COLO829 (cell line): Measurements from ENCODE around the gene AHSG.
"Not testable (repeated sequence)": the region's sequence is repeated elsewhere in the genome, so short reads cannot be mapped to it uniquely, and the experiment has no call there.

Experiments
- DNase-seq: peaks from one replicate; pipeline ENCODE4 v3.0.0; 2012; ENCODE audit warnings: low spot score

Gene AHSG

GRCh38 chr3:186618318-186618938, 5.6 kb downstream of the AHSG start:
- no peak for DNase-seq

DNA sequence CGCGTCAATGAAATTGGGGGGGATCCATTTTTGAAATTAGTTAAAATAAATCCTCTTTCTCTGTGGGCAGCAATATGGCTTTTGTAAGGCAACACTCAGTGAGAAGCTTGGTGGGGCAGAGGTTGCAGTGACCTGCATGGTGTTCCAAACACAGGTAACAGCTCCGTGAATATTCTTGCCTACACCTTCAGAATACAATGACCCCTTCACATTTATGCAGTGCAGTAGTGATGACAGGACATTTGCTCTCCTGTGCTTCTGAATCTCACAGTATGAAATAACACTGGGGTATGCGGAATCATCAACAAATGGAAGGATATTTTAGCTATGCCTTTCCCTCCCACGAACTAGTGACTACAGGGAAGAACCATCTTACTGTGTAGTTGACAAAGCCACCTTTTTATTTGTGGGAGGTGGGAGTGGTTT, 6.9 kb downstream of the AHSG start:
- no peak for DNase-seq

DNA sequence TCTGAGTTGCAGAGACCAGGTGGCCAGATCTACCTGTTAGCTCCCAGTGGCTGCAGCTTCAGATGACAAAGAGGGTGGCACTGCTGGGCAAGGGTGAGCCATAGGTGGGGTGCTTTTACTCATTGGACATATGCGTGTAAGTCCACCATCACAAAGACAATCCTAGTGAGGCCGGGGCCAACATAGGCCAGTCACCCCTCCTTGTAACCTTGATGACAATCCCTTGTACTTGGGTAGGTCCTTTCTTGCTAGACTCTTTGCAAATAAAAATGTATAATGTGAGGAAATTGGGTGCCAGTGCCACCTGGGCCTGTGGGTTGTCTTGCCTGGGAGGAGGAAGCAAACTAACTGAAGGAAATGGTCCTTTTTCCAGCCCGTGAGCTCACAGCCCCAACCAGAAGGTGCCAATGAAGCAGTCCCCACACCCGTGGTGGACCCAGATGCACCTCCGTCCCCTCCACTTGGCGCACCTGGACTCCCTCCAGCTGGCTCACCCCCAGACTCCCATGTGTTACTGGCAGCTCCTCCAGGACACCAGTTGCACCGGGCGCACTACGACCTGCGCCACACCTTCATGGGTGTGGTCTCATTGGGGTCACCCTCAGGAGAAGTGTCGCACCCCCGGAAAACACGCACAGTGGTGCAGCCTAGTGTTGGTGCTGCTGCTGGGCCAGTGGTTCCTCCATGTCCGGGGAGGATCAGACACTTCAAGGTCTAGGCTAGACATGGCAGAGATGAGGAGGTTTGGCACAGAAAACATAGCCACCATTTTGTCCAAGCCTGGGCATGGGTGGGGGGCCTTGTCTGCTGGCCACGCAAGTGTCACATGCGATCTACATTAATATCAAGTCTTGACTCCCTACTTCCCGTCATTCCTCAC, 7.6 kb downstream of the AHSG start:
- DNase-seq: no peak

DNA sequence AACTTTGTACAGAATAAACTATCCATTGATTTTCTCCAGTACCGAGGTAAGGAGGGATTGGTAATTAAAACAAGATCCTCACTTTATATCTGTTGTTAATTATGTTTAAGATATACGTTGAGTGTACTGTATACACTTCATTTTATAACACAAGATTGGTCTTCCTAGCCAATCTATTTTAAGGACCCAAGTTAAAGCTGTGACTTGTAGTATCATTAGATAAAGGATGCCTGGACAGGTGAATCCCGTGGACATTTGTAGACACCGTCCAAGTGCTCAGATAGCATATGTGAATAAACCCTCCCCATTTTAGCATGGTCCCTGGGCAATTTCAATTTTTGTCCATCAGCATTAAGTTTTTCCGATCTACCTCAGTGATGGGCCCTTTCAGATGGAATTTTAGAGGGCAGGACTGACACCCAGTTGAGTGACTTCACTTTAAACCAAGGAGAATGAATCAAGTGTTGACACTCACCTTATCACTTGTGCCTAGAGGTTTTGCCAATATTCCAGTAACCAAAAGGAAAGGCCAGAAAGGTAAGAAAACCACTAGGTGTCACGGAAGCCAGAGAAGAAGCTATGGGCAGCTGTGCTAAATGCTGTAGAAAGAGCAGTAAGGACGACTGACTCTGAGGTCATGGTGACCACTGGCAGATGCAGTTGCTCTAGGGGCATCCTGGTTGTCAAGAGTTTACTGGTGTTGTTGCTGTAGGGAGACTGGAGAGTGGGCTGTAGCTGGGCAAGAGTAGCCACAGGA, 9.2 kb downstream of the AHSG start:
- no peak for DNase-seq

DNA sequence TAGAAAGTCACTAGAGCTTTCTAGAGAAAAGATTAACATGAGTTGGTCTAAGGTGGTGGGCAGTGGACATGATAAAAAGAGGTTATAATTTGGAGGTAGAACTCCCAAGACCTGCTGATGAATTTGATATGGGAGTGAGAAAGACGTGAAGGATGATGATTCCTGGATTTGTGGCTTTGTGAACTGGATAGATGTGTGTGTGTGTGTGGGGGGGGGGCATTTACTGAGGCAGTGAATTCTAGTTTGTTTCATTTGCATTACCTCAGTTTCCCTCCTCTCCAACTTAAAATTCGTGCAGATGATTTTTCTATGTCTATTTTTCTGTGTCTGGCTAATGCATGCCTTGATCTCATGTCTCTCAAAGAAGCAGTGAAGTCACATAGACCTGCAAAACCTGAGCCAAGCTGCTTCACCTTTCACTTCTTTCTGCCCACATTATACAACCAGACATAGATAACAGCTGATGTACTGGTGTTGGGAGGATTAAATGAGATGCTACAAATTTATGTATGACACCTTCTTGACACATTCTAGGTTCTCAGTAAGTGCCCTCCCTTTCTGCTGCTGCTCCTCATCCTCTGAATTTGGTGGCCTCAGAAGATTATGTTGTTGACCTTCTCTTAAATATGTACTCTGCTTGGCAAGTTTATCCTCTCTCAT, 9.9 kb downstream of the AHSG start:
- no peak for DNase-seq

GRCh38 chr3:186624598-186624997, 11.7 kb downstream of the AHSG start:
- no peak for DNase-seq

DNA sequence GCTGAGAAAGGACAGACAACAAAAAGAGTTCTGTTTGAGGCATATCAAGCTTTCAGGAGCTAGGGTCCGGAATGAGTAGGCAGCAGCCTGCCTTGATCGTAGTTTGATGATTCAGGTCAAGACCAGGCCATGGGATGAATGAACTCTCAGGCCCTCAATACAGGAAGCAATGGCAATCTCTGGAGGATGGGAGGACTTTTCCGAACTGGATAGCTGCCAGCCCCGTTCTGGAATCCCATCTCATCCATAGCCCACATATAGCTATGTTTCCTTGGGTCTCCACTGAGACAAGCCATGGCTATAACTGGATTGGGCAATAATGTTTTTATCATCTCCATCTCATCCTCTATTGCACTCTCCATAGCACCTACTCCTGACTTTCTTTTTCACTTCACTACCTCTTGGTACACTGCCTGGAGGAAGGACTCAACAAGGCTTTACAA, 12.8 kb downstream of the AHSG start:
- peak; percentile 66 for DNase-seq

DNA sequence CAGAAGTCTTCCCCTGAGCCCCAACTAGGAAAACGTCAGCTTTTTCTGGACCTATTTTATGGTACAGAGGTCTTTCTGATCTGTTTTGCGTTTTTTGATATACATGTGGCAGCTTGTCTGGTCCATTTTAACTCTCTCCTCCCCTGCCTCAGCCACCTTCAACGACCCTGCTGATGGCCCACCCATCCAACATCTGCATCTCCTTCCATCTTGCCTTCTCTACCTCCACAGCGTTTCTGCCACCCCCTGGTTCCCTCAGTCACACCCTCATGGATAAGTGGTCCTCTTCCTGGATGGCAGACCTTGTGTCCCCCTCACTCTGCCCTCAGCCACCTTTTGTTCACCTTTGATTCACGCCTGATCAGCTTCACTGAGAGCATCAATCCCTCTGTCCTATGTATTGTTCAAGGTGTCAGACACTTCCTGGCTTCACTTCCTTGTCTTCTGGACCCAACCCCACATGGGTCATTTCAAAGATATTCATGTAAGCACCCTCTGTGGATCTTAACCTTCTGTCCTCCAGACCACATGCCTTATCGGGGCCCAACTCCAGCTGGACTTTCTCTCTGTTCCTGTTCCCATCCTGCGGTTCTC, 13.5 kb downstream of the AHSG start:
- no peak for DNase-seq

DNA sequence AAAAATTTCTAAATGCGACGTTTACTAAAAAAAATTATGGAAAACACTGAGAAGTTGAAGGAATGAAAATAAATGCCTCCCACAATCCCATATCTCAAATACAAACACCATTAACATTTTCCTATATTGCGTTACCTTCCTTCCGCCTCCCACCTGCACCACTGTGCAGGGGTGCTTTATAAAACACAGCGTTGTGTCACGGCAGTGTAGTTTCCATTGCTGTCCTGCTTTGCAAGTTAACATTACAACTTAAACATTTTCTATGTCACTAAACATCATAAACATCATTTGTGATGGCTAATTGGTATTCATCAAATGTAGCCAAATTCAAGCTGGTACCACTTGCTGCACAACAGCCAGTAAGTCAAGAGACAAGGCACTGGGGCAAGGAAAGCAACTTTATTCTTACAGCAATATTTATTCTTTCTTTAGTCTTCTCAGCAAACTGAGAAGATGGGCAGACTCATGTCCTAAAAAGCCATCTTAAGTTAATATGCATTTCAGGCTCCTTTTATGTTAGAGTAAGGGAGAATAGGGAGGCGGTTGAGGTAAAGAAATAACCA, 15.1 kb downstream of the AHSG start:
- no peak for DNase-seq

- no peak for DNase-seq
Observed at GRCh38 chr3:186628756-186629155, 15.9 kb downstream of the AHSG start.

DNA sequence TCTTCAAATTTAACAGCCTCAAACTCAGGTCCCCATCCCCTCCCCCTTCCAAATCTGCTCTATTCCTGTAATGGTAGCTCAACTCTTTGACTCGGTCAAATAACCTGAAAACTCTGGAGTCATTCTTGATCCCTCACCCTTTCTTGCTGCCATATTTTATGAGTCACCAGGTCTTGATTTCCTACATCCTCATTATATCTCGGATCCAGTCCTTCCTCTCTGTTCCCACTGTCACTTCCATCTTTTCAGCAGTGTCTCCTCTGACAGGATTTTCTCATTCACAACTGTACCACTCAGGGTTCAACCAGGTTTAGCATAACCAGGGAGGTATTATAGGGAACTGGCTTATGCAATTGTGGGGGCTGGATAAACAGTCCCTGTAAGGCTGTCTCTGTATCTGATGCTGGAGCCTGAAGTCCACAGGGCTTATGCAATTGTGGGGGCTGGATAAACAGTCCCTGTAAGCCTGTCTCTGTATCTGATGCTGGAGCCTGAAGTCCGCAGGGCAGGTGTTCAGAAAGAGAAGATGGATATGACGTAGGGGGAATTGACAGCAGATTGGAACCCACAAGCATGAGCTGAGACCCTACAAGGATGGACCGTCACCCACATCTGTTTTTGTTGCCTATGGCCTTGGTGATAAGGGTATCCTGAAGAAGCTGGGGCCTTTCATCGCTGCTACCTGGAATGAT, 18.2 kb downstream of the AHSG start:
- no peak for DNase-seq

DNA sequence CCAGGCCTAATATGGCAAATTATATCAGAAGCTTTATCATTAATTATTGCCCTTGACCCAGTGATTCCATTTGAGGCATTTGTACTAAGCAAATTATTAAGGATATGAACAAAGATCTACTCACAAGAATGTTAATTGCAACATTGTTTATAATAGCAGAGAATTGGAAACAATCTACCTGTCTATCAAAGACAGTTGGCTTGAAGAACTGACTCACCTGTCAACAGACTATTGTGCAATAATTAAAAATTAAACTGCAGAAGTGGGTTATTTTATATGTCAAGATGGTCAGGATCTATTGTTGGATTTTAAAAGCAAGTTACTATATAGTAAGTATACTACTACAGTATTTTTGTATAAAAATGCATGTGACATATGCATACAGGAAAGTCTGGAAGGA, 20.6 kb downstream of the AHSG start:
- no peak for DNase-seq

DNA sequence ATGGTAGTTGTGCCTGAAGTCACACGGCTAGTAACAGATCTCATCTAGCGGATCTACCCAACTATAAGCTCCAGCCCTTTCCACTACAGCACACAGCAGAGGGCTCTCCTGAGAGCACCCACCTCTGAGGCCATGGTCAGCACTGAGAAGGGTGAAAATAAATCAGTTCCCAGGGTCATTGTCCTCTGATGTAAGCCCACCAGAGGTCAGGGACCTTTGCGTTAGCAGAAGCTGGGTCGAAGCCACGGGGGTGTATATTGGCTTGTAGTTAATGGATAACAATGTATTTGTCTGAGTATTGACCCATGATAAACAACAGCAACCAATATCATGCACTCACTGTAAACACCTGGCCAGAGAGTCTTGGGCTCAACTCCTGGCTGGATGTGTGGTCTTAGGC, 21.3 kb downstream of the AHSG start:
- DNase-seq: not testable (repeated sequence)

GRCh38 chr3:186635532-186635931, 22.7 kb downstream of the AHSG start:
- DNase-seq: no peak

GRCh38 chr3:186636536-186636935, 23.7 kb downstream of the AHSG start:
- no peak for DNase-seq

- no peak for DNase-seq
Observed at GRCh38 chr3:186637686-186638085, 24.8 kb downstream of the AHSG start.

DNA sequence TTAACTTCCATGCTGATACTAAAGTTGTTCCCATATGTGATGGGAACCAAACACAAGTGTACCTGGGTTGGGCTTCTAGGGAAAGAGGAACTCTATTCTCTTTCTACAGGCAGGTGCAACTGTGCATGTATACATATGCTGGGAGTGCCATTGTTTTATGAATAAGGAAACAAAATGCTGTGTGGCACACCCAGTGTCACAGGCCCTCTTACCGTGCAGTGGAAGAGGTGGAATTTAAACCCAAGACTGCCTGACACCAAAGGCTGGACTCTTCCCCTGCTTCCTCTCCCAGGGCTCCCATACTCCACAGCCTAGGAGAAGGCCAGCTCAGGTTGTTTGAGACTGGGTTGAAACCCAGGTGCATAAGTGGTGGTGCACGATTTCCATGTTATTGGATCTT, 25.4 kb downstream of the AHSG start:
- DNase-seq: no peak

DNA sequence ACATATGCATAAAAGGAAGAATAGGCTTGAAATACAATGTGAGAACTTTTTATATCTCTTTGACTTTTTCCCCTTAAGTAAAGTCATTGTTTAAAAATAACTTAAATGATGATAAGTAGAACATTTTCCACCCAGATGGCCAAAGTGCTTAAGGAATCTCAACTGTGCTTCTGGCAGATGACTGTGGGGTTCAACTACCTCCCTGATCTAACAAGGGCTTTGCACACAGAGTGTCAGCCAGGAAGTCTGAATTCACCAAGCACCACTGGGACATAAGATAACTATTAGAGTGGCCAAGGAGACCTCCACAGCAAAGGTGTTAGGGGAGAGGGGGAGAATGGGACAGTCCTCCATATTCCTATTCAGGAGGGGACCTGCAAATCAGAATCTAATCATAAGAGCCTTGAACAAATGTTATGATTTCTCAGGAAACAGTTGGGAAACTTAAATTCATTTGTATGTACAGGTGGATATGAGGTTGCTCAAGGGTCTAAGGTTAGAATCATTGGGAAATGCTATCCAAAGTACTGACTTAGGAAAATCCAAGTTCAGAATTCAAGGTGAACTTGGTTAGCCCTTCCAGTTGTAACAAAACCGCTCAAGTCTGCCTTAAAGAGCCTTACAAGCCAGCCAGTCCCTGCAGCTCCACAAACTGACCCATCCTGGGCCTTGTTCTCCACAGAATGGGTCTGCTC, 27.1 kb downstream of the AHSG start, which contains the start of gene FETUB:
TSS of gene FETUB (plus strand) at position 622 of the 695 bp plus-strand sequence. CDS start at position 684, 62 bp downstream.
- DNase-seq: no peak

DNA sequence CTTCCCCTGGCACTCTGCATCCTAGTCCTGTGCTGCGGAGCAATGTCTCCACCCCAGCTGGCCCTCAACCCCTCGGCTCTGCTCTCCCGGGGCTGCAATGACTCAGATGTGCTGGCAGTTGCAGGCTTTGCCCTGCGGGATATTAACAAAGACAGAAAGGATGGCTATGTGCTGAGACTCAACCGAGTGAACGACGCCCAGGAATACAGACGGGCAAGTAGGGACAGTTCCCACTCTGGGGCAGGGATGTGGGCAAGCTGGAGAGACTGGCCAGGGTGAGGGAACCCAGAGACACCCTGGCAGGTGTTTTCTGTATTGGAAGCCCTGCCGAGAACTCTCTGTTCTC, 27.6 kb downstream of the AHSG start:
- DNase-seq: peak; percentile 47

GRCh38 chr3:186640929-186641328, 28.1 kb downstream of the AHSG start:
- DNase-seq: no peak
